GM19328 (cell line): Measurements from ENCODE around the gene MAK.
"Not testable (repeated sequence)": the region's sequence is repeated elsewhere in the genome, so short reads cannot be mapped to it uniquely, and the experiment has no call there.

Experiments
- ATAC-seq: cut with Tn5 transposase; IDR thresholded peaks from one replicate; pipeline ENCODE4 v1.9.1; 2021; ENCODE audit warnings: mild to moderate bottlenecking, moderate library complexity; ENCODE audit not compliant: unreplicated experiment

The MAK gene

GRCh38 chr6:10779076-10779475 lies 59.3 kb downstream of the MAK start:
- ATAC-seq = no peak

GRCh38 chr6:10778230-10778629 lies 60.1 kb downstream of the MAK start:
- no peak for ATAC-seq

DNA sequence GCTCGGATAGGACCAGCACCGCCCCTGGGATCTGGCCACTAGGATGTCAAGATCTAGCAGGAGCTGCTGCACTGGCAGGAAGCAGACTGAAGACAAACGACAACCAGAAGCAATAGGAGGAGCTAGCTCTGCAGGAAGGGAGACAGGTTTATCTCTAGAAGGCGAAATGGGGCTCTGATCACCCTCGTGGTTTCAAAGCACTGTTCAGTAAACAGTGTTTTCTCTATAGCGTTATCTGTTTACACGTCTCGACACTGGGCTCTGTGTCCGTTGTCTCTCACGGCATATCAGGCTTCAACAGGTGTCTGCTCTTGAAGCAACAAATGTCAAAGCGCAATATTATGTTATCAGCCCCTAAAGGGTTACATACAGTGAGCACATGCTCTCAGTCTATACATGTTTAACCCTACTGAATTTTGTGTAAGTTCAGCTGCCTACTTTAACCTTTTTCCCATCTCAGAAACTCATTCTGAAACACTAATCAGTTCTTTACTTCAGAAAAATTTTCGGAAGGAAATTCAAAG lies 66.9 kb downstream of the MAK start:
- no peak for ATAC-seq

- no peak for ATAC-seq
Observed at GRCh38 chr6:10769419-10769818, 68.9 kb downstream of the MAK start.

GRCh38 chr6:10763006-10763405 lies 75.3 kb downstream of the MAK start:
- ATAC-seq = no peak

- no peak for ATAC-seq
Observed at GRCh38 chr6:10759884-10760329, 78.4 kb downstream of the MAK start.

- peak; percentile 65 for ATAC-seq
Observed at GRCh38 chr6:10759312-10759839, 79.0 kb downstream of the MAK start.

- ATAC-seq = no peak
Observed at GRCh38 chr6:10756085-10756484, 82.3 kb downstream of the MAK start.

DNA sequence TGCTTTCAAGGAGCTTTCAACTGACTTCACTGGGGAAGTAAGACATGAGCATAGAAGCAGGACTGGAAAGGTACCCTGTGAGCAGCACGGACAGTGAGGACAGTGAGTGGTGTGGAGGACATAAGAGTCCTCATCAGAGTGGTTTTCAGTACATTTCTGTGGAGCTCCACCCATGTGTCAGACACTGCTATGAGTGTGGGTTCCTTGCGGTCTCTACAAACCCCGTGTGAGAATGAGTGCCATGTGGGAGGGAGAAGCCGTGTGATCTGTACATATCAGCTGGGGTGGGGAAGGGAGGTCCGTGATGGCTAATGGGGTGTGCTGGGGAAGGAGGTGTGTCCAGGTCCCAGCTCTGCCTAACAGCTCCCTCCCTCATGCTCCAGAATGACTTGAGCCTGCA lies 86.6 kb downstream of the MAK start:
- not testable (repeated sequence) for ATAC-seq

- ATAC-seq = not testable (repeated sequence)
Observed at GRCh38 chr6:10750568-10750967, 87.8 kb downstream of the MAK start.

DNA sequence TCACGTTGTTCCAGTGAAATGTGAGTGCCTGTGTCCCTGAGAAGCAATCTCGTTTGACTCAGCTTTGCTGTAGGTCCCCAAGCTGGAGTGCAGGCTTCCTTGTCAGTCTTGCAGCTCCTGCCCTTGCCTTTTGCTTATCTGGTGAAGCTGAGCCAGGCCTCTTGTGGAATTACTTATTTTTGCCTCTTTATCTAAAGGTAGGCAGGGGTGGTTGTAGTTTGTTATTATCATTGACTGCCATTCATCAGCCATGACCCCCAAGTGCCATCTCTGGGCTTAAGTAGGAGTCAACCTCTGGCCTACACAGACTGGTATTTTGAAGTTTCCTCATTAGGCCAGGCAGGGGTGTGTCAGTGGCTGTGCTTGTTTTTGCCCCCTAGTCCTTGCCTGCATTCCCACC lies 88.6 kb downstream of the MAK start:
- no peak for ATAC-seq

DNA sequence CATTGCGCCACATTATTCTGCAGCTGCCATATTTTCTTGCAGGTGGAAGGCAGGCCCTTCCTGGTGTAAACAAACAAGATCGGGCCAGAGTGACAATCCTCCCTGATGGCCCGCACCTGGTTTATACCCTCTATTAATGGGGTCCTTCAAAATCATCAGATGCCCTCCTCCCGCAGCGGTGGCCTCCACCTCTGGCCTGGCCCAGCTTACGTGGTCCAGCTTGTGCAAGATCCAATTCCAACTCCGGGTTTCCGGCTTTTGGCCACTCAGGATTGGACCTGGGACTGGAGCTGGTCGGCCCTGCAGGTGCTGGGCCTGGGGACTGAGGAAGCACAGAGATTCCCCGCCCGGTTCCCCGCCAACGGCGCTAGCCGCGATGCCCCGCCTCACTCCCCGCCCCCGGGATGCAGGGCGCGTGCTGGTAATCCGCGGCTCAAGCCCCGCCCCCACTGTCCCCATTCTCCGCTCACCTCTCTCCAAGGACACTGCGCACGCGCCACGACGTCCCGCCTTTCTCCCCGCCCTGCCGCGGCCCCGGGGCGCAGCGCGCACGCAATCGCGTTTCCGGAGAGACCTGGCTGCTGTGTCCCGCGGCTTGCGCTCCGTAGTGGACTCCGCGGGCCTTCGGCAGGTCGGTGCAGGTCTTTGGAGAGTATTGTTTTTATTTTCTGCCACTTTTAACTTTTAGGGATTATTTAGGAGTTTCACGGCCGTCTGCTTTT lies 90.9 kb downstream of the MAK start, which contains the start of gene TMEM14B:
Gene TMEM14B, plus strand, starts transcription at position 555 of the 722 bp plus-strand sequence. CDS start 1,441 bp downstream, outside the sequence.
- peak; percentile 98 for ATAC-seq

DNA sequence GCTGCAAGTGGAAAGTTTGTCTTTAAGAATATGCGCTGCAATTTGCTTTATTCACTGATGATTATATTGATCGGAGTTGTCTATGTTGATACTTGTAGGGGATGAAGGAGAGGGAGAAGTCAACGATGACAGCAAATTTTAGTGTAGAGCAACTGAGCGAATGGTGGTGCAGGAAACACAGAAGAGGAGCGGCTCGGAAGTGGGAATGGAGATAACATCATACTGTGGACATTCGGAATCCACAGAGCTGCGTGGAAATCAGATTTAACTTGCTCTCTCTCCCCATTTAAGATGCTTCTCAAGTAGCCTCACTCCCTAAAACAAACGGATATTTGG lies 91.5 kb downstream of the MAK start:
- ATAC-seq = no peak

DNA sequence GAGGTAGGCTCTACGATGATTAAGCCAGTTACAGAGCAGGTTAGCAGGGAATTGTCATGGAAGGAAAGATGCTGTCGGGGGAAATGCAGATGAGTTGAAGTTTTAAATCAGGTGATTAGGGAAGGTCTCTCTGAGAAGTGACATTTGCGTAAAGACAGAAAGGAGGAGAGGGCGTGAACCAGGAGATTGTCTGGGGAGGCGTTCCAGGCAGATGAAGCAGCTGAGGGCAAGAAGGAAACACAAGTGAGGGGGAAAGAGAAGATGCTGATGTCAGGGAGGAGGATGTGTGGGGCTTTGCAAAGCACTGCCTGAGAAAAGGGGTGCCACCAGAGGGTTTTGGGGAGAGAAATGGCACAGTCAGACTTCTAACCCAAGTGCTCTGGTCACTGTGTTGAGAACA lies 93.2 kb downstream of the MAK start:
- no peak for ATAC-seq

DNA sequence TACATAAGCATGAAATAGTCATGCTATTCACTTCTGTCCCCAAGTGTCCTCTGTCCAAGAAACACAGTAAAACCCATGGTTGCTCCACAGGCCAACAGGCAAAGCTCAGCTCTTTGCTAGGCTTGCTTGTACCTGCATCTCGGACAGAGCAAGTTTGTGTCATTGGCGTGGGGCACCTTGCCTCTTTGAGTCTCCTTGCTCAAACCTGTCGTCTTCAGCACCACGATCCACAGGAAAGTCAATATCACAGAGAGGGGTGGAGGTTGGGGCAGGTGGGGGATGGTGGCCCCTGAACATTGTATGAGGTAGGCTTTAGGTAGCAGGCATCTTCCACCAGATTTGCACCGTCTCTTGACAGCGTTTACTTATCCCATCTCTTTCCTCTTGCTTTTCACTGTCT lies 94.8 kb downstream of the MAK start:
- no peak for ATAC-seq

- ATAC-seq = no peak
Observed at GRCh38 chr6:10742251-10742650, 96.1 kb downstream of the MAK start.

DNA sequence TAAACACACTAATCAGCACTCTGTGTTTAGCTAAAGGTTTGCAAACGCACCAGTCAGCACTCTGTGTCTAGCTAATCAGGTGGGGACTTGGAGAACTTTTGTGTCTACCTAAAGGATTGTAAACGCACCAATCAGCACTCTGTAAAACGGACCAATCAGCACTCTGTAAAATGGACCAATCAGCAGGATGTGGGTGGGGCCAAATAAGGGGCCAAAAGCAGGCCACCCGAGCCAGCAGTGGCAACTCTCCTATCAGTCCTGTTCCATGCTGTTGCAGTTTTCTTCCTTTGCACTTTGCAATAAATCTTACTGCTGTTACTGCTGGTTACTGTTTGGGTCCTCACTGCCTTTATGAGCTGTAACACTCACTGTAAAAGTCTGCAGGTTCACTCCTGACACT lies 96.7 kb downstream of the MAK start:
- not testable (repeated sequence) for ATAC-seq

DNA sequence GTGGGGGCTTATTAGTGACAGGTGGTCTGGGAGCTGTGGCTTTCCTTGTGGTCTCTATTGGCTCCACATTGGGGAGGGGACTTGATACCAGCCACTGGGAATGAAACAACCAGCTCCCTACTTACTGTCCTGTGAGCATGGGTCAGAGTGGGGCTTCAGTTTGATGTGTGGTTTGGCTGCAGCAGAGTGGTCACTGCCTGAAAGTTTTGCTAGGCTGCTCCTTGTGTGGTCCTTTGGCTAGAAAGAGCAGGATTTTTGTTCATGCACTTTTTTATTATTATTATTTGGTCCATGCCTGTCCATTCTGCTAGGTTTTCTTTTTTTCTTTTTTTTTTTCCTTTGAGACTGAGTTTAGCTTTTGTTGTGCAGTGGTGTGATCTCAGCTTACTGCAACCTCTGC lies 98.3 kb downstream of the MAK start:
- ATAC-seq = no peak

DNA sequence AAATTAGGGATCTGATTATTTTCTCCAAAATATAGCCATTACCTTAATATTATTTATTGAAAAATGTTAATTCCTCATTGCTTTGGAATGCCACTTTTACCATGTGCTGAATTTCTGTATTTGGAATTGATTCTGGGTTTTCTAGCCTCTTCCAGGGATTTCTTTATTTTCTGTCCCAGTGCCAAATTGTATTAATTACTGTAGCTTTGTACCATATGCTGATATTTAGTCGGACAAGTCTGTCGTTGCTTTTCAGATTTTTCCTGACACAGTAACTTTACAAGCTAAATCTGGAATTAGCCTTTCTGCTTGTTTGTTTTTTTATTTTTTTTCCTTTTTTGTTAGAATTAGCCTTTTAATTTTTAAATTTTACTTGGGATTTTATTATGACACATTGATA lies 101.6 kb downstream of the MAK start:
- no peak for ATAC-seq

- ATAC-seq = no peak
Observed at GRCh38 chr6:10733863-10734262, 104.5 kb downstream of the MAK start.

DNA sequence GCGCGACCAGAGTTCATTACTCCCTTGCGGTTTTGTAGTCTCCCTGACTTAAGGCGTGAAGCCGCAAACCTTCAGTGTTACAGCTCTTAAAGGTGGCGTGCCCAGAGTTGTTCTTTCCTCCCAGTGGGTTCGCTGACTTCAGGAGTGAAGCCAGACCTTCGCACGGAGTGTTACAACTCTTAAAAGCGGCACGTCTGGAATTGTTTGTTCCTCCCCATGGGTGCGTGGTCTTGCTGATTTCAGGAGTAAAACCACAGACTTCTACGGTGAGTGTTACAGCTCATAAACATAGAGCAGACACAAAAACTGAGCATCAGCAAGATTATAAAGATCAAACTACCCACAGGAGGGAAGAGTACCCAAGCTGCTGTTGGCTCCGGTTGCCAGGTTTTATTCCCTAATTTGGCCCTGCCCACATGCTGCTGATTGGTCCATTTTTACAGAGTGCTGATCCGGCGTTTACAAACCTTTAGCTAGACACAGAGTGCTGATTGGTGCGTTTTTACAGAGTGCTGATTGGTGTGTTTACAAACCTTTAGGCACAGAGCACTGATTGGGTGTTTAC lies 105.1 kb downstream of the MAK start:
- ATAC-seq = no peak

DNA sequence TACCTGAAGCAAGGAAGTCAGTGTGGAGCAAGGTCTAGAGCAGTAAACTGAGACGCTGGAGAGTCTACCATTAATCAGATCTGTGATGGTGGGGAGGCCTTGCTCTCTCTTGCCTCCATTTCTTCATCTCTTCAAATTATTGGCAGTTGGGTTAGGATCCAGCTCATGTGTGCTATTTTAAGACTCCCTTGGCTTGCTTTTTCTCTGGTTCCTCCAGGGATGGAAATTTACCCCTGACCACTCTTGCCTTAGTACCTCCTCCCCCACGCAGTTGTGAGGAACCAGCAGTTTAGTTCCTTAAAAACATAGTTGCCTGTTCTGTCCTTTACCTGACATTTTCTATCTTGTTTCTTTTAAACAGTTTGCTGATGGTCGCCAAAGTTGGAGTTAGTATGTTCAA lies 108.1 kb downstream of the MAK start:
- no peak for ATAC-seq
